ENCODE measurements around the gene PLXNA3. TPM values are rescaled to one million over a fixed set of nuclear protein-coding genes. Genes with fewer than 3 reads are reported as not detected.
"Not testable (repeated sequence)": the region's sequence is repeated elsewhere in the genome, so short reads cannot be mapped to it uniquely, and the experiment has no call there.

PLXNA3 gene
- polyA plus RNA-seq, 4 donors = 38.6 to 50.2 (median 47.5) TPM

- DNase-seq (ENCODE audit: low read depth in 4 of 4, low spot score in 3 of 4) = no peak
Measured at GRCh38 chrX:154494715-154495114, 36.6 kb downstream of the PLXNA3 start.

- DNase-seq (ENCODE audit: low read depth in 4 of 4, low spot score in 3 of 4) = no peak
Measured at GRCh38 chrX:154495472-154495922, 37.4 kb downstream of the PLXNA3 start.

- not testable (repeated sequence) for DNase-seq (ENCODE audit: low read depth in 4 of 4, low spot score in 3 of 4)
Measured at GRCh38 chrX:154496591-154497137, 38.6 kb downstream of the PLXNA3 start.

- DNase-seq (ENCODE audit: low read depth in 4 of 4, low spot score in 3 of 4) = not testable (repeated sequence)
Measured at GRCh38 chrX:154501423-154501822, 43.3 kb downstream of the PLXNA3 start.

DNA sequence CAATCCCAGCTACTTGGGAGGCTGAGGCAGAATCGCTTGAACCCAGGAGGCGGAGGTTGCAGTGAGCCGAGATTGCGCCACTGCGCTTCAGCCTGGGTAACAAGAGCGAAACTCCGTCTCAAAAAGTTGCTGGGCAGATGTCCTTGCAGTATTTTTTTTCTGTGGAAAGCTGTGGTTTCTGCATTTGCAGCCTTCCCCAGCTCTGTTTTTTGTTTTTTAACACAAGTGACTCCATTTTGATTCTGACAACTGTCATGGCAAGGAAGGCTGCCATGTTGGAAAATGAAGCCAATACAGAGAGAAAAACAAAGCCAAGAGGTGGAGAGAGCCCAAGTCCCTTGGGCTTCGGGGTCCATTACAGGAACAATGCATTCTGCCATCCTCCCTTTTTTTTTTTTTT is 44.0 kb downstream of the PLXNA3 start:
- DNase-seq (ENCODE audit: low read depth in 4 of 4, low spot score in 3 of 4) = no peak

- DNase-seq (ENCODE audit: low read depth in 4 of 4, low spot score in 3 of 4) = no peak
Measured at GRCh38 chrX:154502989-154503388, 44.9 kb downstream of the PLXNA3 start.

- DNase-seq (ENCODE audit: low read depth in 4 of 4, low spot score in 3 of 4) = no peak
Measured at GRCh38 chrX:154505734-154506133, 47.7 kb downstream of the PLXNA3 start.

GRCh38 chrX:154506483-154507332 is 48.6 kb downstream of the PLXNA3 start:
- DNase-seq (ENCODE audit: low read depth in 4 of 4, low spot score in 3 of 4) = no peak

DNA sequence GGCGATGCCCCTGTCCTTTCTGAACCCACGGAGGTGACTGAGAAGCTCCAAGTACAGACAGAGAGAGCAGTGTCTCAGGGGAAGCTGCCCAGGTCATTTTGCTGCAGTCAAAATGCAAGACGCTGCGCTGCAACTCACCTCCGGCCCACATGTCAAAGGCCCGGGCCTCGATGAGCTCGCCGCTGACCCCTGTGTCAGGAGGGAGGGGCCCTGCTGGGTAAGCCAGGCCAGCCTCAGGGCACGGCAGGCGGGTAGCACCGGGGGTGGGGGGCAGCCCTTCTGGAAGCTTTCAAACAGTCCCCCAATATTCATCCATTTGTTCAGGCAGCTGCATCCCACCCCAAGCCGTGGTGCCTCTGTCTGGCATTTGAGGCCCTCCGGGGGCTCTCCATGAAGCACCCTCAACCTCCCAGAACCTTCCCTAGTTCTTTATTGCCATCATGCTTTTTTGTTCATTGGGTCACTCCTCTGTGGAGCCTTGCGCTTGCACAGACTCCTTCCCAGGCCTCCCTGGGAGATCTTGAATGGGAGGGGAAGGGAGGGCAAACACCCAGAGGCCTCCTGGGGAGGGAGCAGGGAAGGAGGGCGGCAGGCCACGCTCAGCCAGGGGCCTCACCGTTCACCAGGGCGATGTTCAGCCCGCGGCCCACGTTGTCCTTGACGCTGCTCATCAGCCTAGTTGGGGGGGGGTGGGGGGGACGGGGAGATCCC is 49.7 kb downstream of the PLXNA3 start:
- DNase-seq (ENCODE audit: low read depth in 4 of 4, low spot score in 3 of 4) = no peak

- no peak for DNase-seq (ENCODE audit: low read depth in 4 of 4, low spot score in 3 of 4)
Measured at GRCh38 chrX:154508384-154508745, 50.3 kb downstream of the PLXNA3 start.

DNA sequence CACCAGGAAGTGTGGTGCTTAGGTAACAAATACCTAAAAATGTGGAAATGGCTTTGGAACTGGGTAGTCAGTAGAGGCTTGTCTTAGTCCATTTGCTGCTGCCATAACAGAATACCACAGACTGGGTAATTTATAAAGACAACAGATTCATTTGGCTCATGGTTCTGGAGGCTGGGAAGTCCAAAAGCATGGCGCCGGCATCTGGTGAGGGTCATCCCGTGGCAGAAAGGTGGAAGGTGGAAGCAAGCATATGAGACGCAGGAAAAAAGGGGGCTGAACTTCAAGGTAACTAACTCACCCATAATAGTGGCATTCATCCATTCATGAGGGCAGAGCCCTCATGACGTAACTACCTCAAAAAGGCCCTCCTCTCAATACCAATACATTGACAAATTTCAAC is 51.4 kb downstream of the PLXNA3 start:
- no peak for DNase-seq (ENCODE audit: low read depth in 4 of 4, low spot score in 3 of 4)

DNA sequence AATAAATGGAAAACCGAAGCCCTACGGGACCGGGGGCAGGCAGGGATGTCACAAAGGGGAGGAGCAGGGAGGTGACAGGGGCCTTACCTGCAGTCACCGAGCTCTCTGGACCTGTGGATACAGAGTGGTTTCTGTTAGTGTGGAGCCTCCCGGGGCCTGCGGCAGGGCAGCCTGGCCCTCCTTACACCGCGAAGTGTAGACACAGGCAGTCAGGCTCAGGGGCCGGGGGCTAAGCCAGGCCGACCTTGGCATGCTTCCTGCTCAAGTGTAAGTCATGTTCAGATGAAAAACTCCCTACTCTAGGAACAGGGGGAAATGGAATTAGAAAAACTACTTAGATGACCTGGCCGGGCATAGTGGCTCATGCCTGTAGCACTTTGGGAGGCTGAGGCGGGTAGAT is 53.7 kb downstream of the PLXNA3 start:
- DNase-seq (ENCODE audit: low read depth in 4 of 4, low spot score in 3 of 4) = no peak

GRCh38 chrX:154512879-154513553 is 54.9 kb downstream of the PLXNA3 start:
- no peak for DNase-seq (ENCODE audit: low read depth in 4 of 4, low spot score in 3 of 4)

DNA sequence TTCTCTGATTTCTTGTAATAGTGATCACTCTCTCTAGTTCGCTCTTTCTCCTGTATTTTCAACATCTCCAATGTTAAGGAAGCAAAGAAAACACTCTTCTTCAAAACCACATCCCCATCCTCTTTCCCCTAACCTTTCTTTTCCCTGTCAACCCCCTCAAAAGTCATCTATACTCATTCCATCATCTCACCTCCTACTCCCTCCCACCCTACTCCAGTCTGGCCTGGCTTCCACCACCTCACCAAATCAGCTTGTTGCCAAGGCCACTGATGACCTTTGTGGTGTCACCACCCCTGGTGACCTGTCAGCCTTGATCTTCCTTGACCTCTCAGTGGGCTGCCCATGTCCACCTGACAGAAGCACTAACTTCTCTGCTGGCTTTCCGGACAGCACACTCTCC is 55.6 kb downstream of the PLXNA3 start:
- DNase-seq (ENCODE audit: low read depth in 4 of 4, low spot score in 3 of 4) = no peak

GRCh38 chrX:154515090-154515965 is 57.2 kb downstream of the PLXNA3 start:
- DNase-seq (ENCODE audit: low read depth in 4 of 4, low spot score in 3 of 4) = no peak

GRCh38 chrX:154515966-154516655 is 58.0 kb downstream of the PLXNA3 start, which contains the start of gene FAM3A:
TSS of gene FAM3A (minus strand) at chrX:154516232. CDS start at chrX:154515772, 460 bp downstream.
- peak; percentile 67 to 83 (median 70) for DNase-seq (ENCODE audit: low read depth in 4 of 4, low spot score in 3 of 4)

DNA sequence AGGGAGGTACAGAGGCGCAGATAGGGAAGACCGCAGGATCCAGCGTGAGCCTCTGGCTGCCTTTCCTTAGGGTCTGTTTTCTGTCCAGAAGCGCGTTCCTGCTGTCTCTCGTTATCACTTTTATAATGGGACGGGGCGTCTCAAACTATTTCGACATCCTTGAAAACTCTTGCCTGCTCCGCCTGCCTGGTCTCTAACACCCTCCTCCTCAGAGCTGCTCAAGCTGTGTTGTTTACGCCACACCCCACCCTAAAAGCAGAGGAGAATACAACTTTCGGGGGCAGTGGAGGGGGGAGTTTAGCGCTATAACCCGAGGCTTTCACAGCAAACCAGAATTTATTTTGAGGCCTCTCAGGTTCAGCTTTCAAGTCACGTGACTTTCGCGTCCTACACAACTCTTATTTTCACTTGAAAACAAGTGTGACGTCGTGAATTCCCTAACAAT is 58.6 kb downstream of the PLXNA3 start:
- DNase-seq (ENCODE audit: low read depth in 4 of 4, low spot score in 3 of 4) = peak in 2 of 4 donors; percentile 47 to 55

- no peak for DNase-seq (ENCODE audit: low read depth in 4 of 4, low spot score in 3 of 4)
Measured at GRCh38 chrX:154517101-154517781, 59.2 kb downstream of the PLXNA3 start.

DNA sequence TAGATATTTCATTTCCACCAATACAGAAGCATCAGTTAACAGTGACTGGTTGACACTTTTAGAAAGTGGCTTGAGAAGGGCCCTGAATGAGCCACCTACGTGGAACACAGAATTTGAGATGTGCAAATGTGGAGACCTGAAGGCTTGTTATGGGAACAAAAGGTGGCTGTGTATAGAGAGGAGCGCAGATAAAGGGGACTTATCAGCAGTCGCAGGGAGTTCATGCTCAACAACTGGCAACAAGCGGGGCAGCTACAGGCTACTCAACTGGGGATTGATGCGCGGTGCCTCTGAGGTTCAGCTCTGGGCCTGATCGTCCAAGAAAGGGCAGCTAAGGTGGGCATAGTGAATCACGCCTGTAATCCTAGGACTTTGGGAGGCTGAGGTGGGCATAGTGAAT is 61.3 kb downstream of the PLXNA3 start:
- DNase-seq (ENCODE audit: low read depth in 4 of 4, low spot score in 3 of 4) = no peak
